Measurements from ENCODE around the gene SPATA2.

- no peak for TF ChIP-seq EZH2 (IDR thresholded peaks at IDR 0.05; ENCODE audit: borderline replicate concordance, low read depth, low read length, severe bottlenecking)
- TF ChIP-seq, protein P1, sequence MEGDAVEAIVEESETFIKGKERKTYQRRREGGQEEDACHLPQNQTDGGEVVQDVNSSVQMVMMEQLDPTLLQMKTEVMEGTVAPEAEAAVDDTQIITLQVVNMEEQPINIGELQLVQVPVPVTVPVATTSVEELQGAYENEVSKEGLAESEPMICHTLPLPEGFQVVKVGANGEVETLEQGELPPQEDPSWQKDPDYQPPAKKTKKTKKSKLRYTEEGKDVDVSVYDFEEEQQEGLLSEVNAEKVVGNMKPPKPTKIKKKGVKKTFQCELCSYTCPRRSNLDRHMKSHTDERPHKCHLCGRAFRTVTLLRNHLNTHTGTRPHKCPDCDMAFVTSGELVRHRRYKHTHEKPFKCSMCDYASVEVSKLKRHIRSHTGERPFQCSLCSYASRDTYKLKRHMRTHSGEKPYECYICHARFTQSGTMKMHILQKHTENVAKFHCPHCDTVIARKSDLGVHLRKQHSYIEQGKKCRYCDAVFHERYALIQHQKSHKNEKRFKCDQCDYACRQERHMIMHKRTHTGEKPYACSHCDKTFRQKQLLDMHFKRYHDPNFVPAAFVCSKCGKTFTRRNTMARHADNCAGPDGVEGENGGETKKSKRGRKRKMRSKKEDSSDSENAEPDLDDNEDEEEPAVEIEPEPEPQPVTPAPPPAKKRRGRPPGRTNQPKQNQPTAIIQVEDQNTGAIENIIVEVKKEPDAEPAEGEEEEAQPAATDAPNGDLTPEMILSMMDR (IDR thresholded peaks at IDR 0.05; ENCODE audit: borderline replicate concordance, extremely low read depth, low read length, poor library complexity, severe bottlenecking) = no peak
Measured at GRCh38 chr20:49877386-49877921, 37.9 kb downstream of the SPATA2 start.

All from DND-41 (cell line).